ENCODE results near the gene PGM5.

The PGM5 gene

GRCh38 chr9:68431307-68431706 lies 74.9 kb downstream of the PGM5 start:
- in situ Hi-C loops (cut with HindIII; ENCODE audit: low sequenced_read_pairs) = no loop called here

GRCh38 chr9:68433531-68434110 lies 77.2 kb downstream of the PGM5 start:
- in situ Hi-C loops (cut with HindIII; ENCODE audit: low sequenced_read_pairs) = no loop called here

- in situ Hi-C loops (cut with HindIII; ENCODE audit: low sequenced_read_pairs) = no loop called here
Observed at GRCh38 chr9:68437785-68438184, 81.4 kb downstream of the PGM5 start.

DNA sequence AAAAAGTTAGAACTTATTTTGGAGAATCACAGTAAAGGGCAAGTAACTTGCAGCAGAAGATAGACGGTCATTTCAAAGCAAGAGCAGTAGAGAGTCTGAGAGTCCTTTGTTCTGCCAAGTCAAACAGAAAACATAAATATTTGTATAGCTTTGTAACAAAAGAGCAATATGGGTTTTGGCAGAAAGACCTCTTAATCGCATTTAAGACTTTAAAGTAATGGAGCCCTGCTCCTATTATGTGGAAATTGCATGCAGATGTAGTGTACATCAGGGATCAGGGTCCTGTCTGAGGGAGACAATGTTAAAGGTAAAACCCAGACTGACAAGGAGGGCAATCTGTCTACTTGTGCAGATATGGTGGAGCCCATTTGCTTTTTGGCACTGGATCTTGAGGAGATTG lies 87.2 kb downstream of the PGM5 start:
- in situ Hi-C loops (cut with HindIII; ENCODE audit: low sequenced_read_pairs) = no loop called here

DNA sequence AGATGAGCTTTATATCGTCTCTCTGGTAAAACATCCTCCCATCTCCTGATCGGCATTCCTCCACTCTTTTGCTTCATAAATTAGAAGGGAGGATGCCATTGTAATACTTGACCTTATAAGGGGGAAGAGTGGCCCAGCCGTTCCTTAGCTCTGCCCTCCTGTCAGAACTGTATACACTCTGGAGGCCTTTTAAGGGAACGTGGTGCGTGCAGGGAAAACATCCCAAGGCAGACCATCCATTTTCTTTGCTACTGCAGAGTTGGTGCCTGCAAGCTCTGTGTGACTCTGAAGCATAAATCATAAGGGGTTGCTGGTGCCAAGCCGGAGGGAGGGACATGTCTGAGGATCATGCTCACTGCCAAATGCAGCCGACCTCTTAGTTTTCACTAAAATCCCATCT lies 90.4 kb downstream of the PGM5 start:
- in situ Hi-C loops (cut with HindIII; ENCODE audit: low sequenced_read_pairs) = no loop called here

DNA sequence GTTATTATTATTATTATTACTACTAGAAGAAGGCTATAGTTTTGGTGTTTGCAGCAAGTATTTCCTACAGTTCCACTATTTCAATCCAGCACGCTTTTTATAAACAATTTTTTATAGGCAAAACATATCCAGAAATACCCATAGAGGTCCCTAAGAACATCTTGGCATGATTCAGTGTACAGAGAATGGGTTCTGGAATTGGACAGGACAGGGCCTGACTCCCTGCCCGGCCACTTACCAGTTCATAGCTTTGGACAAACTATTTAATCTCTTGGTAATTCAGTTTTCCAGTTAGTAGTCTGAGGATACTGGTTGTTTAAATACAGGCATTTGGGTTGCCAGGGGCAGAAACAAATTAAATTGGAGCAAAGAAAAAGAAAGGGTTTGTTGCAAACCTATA lies 91.2 kb downstream of the PGM5 start:
- in situ Hi-C loops (cut with HindIII; ENCODE audit: low sequenced_read_pairs) = no loop called here

DNA sequence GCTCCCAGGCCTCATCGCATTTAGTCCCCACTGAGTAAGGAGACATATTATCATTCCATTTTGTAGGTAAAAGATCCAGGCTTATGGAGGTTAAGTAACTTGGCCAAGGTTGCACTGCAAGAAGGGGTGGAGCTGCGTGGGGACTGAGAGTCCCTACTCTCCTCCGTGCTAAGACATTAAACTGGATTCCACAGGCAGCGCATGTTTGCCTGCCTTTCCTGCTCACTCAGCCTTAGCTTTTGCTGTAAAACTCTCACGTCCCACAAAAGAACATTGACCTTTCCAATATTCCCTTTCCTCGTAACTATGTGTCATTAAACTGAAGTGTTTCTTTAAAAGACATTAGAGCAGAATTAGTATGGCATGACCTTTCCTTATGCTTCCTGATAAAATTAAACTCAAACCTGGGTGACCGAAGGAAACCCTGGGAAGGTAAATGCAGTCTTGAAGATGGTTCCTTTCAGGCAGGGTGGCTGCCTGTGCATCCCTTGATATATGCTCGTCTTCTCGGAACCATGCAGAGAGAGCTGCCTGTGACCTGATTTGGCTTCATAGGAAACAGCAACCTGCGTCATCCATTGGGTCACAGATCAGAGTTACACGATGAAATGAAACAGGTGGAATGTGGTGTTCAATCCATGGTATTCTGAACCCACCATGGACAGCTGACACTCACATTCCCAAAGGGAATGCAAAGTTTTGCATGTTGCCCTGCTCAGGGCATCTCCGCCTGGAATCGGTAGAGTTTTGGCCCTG lies 98.3 kb downstream of the PGM5 start:
- in situ Hi-C loops (cut with HindIII; ENCODE audit: low sequenced_read_pairs) = no loop called here

GRCh38 chr9:68455451-68455850 lies 99.0 kb downstream of the PGM5 start:
- in situ Hi-C loops (cut with HindIII; ENCODE audit: low sequenced_read_pairs) = no loop called here

- in situ Hi-C loops (cut with HindIII; ENCODE audit: low sequenced_read_pairs) = no loop called here
Observed at GRCh38 chr9:68457803-68458202, 101.4 kb downstream of the PGM5 start.

GRCh38 chr9:68458918-68459317 lies 102.5 kb downstream of the PGM5 start:
- in situ Hi-C loops (cut with HindIII; ENCODE audit: low sequenced_read_pairs) = no loop called here

GRCh38 chr9:68462105-68462775 lies 105.8 kb downstream of the PGM5 start:
- in situ Hi-C loops (cut with HindIII; ENCODE audit: low sequenced_read_pairs) = no loop called here

- in situ Hi-C loops (cut with HindIII; ENCODE audit: low sequenced_read_pairs) = no loop called here
Observed at GRCh38 chr9:68470067-68470466, 113.7 kb downstream of the PGM5 start.

DNA sequence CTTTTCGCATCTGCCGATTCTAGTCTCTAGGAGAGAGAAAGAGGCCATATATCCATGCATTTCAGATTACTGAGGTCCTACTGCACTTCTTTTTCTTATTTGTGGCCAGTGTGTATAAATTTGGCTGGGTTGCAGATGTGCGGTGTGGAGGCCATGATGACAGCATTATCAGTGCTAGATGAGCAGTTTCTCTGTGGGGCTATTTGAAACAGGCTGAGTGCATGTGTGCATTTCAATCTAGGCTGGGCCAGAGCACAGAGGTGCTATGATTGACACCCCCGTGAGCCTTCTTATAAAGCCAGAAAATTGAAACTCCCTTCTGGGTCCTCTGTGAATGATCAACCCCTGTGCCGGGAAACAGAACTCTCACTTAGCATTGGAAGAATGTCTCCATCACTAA lies 114.2 kb downstream of the PGM5 start:
- in situ Hi-C loops (cut with HindIII; ENCODE audit: low sequenced_read_pairs) = no loop called here

GRCh38 chr9:68472119-68472518 lies 115.7 kb downstream of the PGM5 start:
- in situ Hi-C loops (cut with HindIII; ENCODE audit: low sequenced_read_pairs) = no loop called here

GRCh38 chr9:68473790-68474189 lies 117.4 kb downstream of the PGM5 start:
- in situ Hi-C loops (cut with HindIII; ENCODE audit: low sequenced_read_pairs) = no loop called here

DNA sequence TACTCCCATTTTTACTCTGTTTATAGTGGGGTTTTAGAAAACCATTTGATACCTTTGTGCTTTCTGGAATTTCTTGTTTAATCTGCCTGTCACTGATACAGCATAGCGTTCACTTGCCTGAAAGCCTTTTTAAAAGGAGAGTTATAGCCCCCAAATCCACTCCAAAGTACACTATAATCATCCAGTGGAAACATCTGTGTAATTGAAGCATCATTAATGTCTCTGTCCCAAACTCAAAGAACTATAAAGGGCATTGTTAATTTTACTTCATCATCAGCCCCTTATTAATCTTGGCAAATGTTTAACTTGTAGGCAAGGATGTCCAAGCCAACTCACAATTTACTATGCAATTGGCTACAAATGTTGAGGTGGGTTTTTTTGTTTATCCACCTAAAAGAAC lies 120.0 kb downstream of the PGM5 start:
- in situ Hi-C loops (cut with HindIII; ENCODE audit: low sequenced_read_pairs) = no loop called here

DNA sequence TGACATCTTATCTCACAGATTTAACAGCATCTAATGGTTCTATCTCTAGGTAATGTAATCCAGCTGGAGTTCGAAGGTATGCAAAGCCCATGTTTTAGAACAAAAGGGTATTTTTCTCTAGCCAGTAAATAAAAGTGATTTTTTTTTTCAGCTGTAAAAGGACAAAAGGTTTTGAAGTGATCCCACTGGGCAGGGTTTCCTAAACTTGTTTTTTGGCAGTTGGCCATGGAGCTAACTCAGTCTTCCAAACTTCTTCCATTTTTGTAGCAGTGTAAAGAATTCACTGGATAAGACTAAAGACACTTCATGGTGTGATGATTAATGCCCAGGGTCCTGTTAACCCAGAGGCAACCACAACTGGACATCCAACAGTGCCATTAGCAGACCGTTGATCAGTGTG lies 120.4 kb downstream of the PGM5 start:
- in situ Hi-C loops (cut with HindIII; ENCODE audit: low sequenced_read_pairs) = no loop called here

DNA sequence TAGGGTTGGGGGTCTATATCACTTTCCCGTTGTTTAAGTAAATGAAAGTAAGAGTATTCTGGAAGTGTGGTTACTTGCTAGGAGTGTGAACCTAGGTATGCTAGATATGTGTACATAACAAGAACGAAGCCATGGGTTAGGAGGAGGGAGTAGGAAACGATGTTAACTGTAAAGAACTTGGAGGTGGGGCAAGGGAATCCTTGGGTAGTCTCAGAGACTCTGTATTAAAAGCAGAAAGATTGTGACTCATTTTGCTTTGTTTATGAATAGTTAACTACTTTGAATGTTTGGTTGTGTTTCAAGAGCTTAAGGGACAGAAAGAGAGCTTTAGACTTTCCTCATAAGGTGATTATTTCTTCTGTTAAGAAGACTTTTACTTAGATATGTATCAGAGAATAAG lies 124.4 kb downstream of the PGM5 start:
- in situ Hi-C loops (cut with HindIII; ENCODE audit: low sequenced_read_pairs) = no loop called here

- in situ Hi-C loops (cut with HindIII; ENCODE audit: low sequenced_read_pairs) = no loop called here
Observed at GRCh38 chr9:68482548-68482947, 126.1 kb downstream of the PGM5 start.

GRCh38 chr9:68488126-68488525 lies 131.7 kb downstream of the PGM5 start:
- in situ Hi-C loops (cut with HindIII; ENCODE audit: low sequenced_read_pairs) = no loop called here

GRCh38 chr9:68489646-68490045 lies 133.2 kb downstream of the PGM5 start:
- in situ Hi-C loops (cut with HindIII; ENCODE audit: low sequenced_read_pairs) = no loop called here

GRCh38 chr9:68492806-68493205 lies 136.4 kb downstream of the PGM5 start:
- in situ Hi-C loops (cut with HindIII; ENCODE audit: low sequenced_read_pairs) = no loop called here

Data from endothelial cell of hepatic sinusoid (primary cell).